IMR-90 (cell line): Measurements from ENCODE around the gene ECHS1.

Experiments used
- CTCF ChIP-seq: conservative IDR thresholded peaks from 2 replicates; pipeline ENCODE4 v1.5.1; 2012; ENCODE audit warnings: mild to moderate bottlenecking, low read depth, low read length, improper control_type of control experiment
- ELK1 ChIP-seq: fragments of 150-350 bp; IDR thresholded peaks from 2 replicates; pipeline ENCODE4 v1.6.1; 2016; ENCODE audit warnings: low read depth, mild to moderate bottlenecking, low read length, moderate library complexity, borderline replicate concordance

- no peak for TF ChIP-seq ELK1
- no peak for TF ChIP-seq CTCF
Observed at GRCh38 chr10:133362846-133363245, 10.3 kb downstream of the ECHS1 start.
